HG03159 (cell line): ENCODE measurements around the gene TP73.

ENCODE experiments used
- ATAC-seq: cut with Tn5 transposase; IDR thresholded peaks from one replicate; pipeline ENCODE4 v1.9.1; 2021; ENCODE audit warnings: mild to moderate bottlenecking, moderate library complexity; ENCODE audit not compliant: unreplicated experiment

Gene TP73

DNA sequence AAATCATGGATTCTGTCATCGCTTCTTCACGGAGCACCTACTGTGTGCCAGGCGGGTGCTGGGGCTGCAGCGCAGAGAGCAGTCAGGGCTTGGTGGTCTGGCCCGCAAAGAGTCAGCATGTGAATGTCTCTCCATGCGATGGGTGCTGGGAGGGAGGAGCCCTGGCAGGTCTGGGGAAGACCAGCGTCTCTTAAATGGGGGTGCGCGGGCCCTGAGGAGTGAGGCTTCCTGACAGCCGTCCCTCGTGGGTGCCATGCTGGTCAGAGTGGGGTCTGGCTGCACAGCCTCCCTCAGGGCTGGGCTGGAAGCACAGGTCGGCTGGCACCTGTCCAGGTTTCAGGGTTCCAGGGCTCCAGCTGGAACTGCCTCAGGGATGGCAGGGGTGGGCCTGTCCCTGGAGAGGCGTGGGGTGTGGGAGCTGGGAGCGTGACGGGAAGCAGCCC lies 18.5 kb downstream of the TP73 start:
- ATAC-seq: no peak

DNA sequence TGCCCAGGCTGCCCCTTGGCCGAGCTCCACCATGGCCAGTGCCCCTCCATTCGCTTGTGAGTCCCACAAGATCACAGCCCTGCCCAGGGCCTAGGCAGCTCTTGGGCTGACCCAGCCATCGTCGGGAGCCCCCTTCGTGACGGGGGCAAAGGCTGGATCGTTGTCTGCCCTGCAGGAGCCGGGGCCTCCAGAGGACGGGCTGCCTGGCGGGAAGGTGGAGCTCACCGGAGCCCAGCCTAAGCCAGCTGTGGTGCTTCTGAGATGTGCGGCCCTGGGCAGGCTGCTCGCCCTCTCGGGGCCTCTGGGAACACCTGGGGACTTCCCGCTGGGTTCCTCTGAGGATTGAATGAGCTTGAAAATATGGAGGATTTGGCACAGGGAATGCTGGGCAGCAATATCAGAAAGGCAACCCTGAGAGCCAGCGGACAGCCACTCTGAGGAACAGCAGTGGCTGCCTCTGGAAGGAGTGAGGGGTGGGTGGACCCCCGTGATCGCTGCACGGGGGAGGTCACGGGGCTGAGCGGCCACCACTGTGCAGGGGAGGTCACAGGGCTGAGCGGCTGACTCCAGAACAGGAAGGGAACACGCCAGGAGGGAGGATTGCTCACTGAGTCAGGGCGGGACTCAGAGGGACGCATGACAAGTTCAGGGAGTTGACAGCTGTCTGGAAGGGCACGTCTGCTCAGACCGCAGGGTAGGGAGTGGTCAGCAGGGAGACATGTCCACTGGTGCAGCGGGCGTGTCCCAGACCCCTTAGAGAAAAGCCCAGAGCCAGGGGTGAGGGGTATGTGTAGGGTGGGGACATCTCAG lies 19.3 kb downstream of the TP73 start:
- ATAC-seq: no peak

DNA sequence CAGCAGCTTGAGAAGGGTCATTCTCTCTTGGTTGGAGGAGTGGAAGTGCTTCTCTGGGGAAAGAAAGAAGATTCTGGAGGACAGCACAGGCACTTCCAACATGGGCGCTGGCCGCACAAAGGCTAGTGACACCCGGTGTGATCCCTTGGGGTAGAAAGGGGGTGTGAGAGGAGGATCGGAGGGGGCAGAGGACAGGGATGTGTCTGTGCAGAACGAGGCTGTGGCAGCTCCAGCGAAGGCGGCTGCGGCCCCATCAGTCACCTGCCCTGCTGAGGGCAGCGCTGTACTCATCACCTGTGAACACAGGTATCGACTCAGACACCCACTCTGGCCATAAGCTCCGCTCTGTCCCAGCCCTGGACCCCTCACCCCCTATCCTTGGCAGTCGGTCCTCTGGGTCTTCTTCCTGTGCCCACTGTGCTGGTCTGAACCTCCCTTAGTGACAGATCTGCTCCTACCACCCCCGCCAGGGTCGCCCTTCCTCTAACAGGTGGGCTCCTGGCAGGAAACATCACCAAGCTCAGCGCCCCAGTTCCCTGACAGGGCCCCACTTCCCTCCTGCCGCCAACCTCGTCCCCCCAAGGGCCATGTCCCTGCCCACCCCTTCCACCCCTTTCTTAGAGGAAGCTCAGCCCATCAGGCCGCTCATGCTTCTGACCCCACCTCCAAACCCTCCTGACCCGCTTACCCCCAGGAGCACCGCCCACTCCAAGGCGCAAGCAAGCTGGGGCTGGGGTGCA lies 20.1 kb downstream of the TP73 start:
- ATAC-seq: no peak

DNA sequence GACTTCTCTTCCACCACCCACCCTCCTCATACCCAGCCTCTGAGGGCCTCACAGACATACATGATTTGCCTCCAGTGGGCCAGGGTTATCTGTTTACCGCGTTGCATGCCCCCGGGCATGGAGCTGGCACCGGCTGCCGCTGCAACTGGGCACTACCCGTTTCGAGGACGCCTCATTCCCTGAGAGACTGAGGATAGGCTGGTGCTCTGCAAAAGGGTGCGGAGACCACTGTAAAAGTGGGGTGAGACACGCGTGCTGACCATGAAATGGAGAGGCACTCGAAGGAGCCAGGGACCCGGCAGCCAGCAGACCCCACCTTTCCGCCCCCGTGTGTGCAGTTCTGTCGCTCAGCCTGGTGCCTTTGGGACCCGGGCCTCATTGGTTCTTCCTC lies 20.6 kb downstream of the TP73 start:
- no peak for ATAC-seq

DNA sequence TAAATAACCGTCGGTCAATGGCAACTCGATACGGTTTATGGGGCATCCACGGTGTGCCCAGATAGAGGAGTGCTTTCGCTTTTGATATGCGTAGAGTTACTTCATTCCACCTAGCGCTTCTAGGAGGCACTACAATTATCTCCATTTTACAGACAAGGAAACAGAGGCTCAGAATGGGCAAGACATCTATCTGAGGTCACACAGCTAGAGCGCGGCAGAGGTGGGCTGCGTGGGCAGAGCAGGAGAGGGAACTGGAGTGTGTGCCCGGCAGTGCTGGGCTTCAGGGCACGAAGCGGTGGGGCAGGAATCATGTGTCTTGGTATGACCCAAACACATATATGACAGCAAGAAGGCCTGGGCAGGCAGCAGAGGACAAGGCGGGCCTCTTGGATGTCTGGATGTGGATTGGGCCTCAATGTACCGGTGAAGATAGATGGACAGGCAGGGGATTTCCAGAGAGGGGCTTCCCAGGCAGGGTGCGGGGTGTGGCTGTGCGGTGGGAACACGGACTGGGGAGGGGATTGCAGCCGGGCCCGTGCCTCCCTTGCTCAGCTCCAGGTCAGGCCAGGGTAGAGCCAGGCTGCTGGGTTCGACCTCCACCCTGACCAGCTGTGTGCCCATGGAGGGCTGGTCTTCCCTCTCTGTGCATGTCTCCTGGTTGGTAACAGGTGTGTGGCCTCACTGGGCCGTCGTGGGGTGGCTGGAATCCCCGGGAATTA lies 21.2 kb downstream of the TP73 start:
- ATAC-seq: no peak

DNA sequence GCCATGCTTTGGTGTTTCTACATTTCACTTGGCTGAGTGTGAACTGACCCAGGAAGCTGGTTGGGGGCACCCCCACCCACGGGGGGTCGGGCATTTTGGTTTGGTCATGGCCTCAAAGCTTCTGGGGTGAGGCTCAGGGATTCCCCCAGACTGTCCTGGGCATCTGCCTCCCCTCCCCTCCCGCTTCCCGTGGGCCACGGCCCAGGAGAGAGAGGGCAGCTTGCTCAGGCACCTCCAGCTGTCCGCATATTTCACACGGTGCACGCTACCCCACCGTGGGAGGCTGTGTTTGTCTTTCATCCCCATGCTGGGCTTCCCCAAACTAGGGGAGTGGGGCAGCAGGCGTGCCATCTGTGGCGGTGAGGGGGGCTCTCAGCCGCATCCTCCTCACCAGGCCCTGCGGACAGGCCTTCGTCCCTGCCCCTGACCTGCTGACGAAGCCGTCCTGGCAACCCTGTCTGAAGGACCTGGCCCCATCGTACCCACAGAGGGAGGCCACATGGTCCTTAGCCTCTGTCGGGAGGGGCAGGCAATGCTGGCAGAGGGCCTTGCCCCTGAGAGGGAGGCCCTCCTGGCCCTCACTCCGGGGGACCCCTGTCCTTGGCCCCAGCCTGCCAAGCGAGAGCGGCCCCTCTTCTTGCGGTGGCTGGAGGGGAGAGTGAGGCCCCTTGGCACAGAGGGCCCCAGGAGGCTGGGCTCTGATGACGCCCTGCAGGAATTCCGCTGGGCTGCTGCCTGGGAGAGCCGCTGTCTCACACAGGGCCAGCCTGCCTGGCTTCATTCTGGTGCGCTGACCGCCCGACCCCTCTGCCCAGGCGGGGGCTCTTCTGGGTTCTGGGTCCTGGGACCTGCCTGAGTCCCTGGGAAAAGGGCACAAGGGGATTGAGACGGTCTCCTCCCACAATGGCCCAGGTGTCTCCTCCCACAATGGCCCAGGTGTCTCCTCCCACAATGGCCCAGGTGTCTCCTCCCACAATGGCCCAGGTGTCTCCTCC lies 22.1 kb downstream of the TP73 start:
- no peak for ATAC-seq

DNA sequence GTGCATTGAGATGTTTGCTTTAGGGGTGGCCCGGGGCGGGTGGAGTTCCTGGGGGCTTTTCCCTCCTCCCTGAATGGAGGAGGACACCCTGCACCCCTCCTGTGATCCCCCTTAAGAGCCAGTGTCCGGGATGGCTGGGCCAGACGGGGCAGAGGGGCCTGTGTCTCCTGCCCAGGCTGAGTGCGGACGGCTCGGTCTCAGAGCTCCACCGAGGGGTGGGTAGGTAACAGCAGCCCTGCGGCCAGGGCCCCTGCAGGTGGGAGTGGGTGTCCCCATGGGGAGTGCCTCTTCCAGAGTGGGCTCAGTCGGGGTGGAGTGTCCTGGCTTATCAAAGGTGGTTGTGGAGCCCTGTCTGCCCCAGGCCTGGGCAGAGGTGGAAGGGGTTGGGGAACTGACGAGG lies 23.1 kb downstream of the TP73 start:
- no peak for ATAC-seq

DNA sequence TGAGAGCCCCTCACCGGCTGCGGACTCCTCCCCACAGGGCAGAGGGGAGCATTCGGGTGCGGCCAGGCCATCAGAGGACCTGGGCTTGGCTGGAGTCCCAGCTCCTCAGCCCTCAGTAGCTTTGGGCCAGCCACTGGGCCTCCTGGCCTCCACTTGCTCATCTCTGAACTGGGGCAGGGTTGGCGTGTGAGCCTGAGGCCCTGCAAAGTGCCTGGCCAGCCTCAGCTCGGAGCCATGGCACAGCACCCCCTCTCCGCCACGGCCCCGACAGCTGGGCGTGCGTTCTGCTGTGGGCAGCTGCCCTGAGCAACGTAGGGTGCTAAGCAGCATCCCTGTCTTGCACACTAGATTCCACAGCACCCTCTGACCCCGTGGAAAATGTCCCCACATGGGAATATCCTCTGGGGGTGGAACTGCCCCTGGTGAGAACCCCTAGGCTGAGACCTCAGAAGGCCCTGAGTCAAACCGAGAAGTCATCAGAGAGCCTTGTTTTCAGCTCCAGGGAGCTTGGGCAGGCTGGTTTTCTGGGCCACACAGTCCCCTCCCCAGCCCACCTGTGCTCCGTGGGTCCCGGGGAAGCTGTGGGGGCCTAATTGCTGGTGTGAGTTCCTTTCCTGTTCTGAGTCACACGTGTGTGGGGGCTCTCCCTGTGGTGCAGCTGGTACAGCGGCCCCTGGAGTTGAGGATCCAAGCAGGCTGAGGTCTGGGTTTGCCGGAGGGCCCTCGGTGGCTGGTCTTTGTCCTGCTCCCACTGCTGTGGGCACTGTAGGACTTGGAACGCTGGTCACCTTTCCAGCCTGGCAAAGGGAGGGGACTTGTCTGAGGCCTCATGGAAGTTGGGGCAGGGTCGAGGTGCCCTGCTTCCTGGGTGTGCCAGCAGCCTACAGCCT lies 24.5 kb downstream of the TP73 start:
- ATAC-seq: peak; percentile 75

DNA sequence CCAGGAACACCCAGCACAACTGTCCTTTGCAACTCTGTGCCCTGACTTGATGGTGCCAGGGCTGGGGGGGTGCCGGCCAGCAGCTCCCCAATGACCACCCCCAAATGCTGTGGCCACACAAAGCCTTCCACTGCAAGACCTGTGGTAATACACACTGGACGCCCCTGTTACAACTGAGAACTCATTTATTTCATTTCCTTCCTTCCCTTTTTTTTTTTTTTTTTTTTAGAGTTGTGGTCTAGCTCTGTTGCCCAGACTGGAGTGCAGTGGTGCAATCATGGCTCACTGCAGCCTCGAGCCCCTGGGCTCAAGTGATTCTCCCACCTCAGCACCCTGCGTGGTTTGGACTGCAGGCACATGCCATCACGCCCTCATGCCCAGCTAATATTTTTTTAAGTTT lies 25.2 kb downstream of the TP73 start:
- peak; percentile 8 for ATAC-seq

DNA sequence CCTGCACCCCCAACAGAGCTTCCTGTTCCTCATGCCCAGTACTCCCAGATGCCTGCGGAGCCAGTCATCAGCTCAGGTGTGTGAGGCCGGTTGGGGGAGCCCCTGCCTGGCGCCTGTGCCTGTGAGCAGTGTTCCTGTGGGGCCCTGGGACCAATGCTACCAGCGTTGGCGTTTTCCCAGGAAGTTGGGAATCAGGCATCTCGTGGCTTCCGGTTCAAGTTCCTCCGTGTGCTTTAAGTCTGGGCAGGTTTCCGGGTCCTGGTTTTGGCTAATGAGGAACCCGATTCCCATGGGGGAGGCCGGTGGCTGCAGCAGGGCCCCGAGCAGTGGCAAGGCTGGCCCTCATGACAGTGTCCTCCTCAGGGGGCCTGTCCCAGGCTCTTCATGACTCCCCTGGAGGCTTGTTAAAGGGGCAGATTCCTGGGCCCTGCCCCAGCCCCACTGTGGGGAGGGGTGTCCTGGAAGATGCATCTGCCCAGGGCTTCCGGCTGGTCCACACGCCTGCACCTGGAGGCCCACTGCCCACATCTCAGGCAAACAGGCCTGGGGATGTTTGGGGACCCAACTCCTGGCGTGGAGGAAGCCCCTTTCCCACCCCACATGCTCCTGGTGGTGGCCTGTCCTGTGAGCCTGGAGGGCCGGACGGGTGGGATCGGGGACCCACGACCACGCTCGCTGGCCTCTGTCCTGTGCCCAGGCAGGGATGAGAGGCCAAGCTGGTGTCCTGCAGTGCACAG lies 26.2 kb downstream of the TP73 start:
- no peak for ATAC-seq

DNA sequence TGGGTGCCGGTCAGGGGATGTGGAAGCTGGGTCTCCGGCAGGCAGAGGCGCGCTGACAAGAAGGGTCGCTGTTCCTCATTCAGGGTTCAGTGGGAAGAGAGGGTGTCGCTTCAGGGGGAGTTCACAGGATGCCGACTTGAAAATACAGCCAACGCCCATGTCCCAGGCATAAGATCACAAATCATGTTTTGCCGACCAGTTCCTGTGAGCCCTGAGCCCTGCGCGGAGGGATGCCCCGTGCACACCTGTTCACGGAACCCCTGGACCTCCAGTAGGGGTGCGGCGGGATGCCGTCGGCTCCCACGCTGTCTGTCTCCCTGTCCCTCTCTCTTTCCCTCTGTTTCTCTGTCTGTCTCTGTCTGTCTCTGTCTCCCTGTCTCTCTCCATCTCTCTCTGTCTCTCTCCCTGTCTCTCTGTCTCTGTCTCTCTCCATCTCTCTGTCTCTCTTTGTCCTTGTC lies 26.8 kb downstream of the TP73 start:
- no peak for ATAC-seq

DNA sequence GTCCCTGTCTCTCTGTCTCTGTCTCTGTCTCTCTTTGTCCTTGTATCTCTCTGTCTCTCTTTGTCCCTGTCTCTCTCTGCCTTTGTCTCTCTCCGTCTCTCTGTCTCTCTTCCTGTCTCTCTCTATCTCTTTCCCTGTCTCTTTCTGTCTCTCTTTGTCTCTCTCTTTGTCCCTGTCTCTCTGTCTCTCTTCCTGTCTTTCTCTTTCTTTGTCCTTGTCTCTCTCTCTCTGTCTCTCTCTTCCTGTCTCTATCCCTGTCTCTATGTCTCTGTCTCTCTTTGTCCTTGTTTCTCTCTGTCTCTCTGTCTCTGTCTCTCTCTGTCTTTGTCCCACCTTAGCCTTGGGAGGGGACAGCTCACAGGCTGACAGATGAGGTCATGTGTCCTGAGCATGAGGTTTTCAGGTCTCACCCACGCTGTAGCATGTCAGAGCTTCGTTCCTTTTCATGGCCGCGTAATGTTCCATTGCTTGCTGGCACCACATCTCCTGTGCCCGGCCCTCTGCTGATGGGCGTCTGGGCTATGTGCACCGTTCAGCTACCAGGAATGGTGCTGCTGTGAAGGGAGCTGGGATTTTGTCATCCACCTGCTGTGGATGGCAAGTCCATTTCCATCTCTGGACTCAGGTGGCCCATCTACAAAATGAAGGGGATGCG lies 27.6 kb downstream of the TP73 start:
- ATAC-seq: no peak

DNA sequence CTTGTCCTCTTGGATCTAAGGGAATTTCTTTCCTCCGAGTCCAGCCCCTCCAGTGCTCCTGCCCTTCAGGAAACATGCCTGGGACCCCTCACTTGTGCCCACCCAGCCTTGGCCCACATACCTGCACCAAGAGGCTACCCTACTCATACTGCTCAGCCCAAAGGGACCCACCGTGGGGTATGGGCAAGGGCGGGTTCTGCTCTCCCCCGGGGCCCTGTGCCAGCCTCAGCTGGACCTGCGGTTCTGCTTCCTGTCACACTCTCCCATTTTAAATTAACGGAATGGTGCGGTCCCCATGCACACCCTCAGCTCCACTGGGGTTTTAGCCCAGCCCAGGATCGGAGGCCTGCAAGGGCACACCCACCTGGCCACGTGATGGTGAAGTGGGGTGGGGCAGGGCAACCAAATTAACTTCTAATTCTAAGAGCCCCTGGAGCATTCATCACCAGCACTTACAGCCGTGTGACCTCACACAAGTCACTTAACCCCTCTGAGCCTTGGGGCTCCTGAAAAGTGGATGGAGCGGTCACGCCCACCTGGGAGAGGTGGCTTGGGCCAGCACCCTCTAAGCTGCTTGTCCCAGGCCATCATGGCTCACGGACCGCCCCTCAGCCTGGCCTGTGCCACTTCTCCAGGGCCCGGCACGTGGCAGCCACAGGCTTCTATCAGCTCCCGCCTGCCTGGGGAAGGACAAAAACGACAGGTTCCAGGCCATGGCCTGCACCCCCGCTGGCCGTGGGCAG lies 28.3 kb downstream of the TP73 start:
- ATAC-seq: no peak

DNA sequence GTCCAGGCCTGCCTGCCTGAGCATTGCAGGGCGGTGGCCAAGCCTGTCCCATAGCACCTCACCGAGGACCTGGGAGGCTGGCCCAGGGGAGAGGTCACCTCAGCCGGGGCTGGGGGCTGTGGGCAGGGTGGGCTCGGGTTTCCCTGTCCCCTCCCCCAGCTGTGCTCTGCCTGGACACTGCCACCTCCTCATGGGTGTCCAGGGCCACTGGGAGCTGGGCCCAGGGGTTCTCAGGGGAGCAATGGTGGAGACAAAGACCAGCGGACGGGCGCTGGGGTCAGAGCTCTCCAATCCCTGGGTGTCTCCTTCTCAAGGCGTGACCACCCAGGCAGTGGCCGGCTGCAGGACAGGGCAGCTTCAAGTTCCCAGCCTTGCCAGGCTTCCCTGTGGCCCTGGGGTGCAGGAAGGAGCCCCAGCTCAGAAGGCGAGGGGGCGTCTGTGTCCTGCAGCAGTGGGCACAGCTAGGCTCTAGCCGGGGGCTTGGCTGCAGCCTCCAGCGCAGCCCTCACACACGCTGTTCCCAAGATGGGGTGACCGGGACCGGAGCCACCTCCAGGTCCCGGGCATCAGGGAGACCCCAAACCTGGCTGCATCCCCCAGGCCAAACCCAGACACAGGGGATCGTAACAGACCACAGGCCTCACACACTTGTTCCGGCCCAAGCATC lies 29.0 kb downstream of the TP73 start:
- no peak for ATAC-seq

DNA sequence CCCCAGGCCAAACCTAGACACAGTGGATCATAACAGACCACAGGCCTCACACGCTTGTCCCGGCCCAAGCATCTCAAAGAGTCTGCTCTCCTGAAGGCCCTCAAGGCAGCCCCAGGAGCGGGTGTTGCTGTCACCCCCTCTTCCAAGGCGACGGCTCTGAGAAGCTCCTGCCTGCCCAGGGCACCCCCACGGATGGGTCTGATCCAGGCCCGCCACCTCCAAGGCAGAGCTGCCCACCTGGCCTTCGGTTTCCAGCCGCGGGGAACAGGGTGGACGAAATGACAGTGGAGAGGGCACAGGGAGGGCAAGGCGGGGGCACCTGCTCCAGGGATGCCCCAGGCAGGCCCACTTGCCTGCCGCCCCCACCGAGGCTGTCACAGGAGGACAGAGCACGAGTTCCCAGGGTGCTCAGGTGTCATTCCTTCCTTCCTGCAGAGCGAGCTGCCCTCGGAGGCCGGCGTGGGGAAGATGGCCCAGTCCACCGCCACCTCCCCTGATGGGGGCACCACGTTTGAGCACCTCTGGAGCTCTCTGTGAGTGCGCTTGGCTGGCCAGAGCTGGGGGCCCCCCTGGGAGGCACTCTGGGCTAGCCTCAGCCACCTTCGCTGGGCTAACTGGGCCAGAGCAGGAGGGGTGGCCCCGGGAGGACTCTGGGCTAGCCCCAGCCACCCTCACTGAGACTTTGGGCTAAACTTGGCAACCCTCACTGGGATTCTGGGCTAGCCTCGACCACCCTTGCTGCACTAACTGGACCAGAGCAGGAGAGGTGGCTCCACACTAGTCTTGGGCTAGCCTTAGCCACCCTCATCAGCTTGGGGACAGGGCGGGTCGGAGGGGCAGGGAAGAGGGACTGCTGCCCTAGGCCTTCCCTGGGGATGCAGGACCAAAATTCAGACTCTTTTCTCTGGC lies 29.8 kb downstream of the TP73 start:
- ATAC-seq: no peak

DNA sequence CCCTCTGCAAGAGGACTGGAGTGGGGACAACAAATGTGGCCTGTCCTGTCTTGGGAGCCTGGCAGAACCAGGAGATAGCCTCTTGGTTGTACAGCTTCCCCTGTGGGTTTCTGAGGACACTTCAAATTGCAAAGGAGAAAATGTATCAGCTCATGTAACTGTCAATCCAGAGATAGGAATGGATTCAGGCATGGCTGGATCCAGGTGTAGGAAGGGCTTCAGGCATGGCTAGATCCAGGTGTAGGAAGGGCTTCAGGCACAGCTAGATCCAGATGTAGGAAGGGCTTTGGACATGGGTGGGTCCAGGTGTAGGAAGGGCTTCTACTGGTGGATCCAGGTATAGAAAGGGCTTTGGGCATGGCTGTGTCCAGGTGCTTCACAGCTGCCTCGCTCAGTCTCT lies 30.9 kb downstream of the TP73 start:
- no peak for ATAC-seq
